PFSK-1 (cell line): ENCODE data around the gene CNDP2.

ENCODE experiments used
- FOXP2 ChIP-seq: optimal IDR thresholded peaks from 2 replicates; pipeline ENCODE3; 2011; ENCODE audit warnings: borderline replicate concordance, control low read depth, inconsistent platforms; ENCODE audit not compliant: insufficient read depth; ENCODE audit errors: extremely low read length, extremely low read depth
- POLR2AphosphoS5 ChIP-seq: IDR thresholded peaks from 2 replicates; pipeline ENCODE4 v1.6.1; 2012; ENCODE audit warnings: low read depth, mild to moderate bottlenecking, control low read depth, low read length, moderate library complexity
- REST ChIP-seq, 2 experiments: IDR thresholded peaks; 2 replicates each; pipeline versions ENCODE4 v1.6.1 to v1.8.0; 2011 to 2012; ENCODE audit warnings: low read depth in 2 of 2, low read length in 2 of 2, control low read depth in 1 of 2, inconsistent platforms in 1 of 2, mild to moderate bottlenecking in 1 of 2, moderate library complexity in 1 of 2; ENCODE audit not compliant: insufficient read depth in 1 of 2
- SIN3A ChIP-seq: IDR thresholded peaks from 2 replicates; pipeline ENCODE4 v1.6.1; 2012; ENCODE audit warnings: mild to moderate bottlenecking, low read length, moderate library complexity, borderline replicate concordance; ENCODE audit not compliant: insufficient read depth
- TAF1 ChIP-seq: IDR thresholded peaks from 2 replicates; pipeline ENCODE4 v1.6.1; 2012; ENCODE audit warnings: low read length, control low read depth, borderline replicate concordance; ENCODE audit not compliant: insufficient read depth

DNA sequence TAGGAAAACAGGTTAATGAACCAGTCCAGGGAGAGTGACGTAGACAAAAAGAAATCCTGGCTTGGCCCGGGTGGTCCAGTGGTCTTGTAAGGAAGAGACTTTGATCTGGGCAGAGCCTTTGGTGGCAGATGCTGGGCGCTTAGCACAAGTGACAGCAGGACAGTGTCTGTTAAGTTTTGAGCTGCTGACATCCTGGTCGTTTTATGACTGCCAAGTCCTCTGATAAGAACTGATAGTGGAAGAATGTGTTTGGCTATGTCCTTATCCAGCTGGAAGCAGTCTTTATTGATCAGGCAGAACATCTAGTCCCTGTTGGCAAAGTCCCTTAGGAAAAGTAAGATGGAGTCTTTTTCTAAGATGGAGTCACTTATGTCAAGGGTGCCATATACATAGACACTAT lies 74.1 kb downstream of the CNDP2 start:
- TF ChIP-seq POLR2AphosphoS5 (no peak), REST (IDR thresholded peaks at IDR 0.05; ENCODE audit: insufficient read depth in 1 of 2, low read depth in 2 of 2, low read length in 2 of 2) (no peak), TAF1 (no peak), SIN3A (no peak), FOXP2 (no peak)
